Osteoblast (primary cell): ENCODE measurements around the gene ZNF74. TPM values are rescaled to one million over a fixed set of nuclear protein-coding genes. Genes with fewer than 3 reads are reported as not detected.

Experiments
- DNase-seq: peaks from one replicate; pipeline ENCODE4 v3.0.0; 2011; ENCODE audit warnings: low spot score, mixed read lengths; ENCODE audit not compliant: insufficient read length; ENCODE audit errors: missing footprints
- H2AFZ ChIP-seq: 2 replicates; pipeline ENCODE4 v1.6.0; 2011; ENCODE audit warnings: mild to moderate bottlenecking, low read length
- H3K27ac ChIP-seq: 2 replicates; pipeline ENCODE4 v1.5.1; 2011; ENCODE audit warnings: mild to moderate bottlenecking, low read depth, low read length, moderate library complexity
- H3K27me3 ChIP-seq: 2 replicates; pipeline ENCODE4 v1.6.0; 2012; ENCODE audit warnings: mild to moderate bottlenecking, control low read depth, inconsistent platforms, low read length, moderate library complexity; ENCODE audit not compliant: insufficient read depth
- H3K36me3 ChIP-seq: 2 replicates; pipeline ENCODE4 v1.5.1; 2011; ENCODE audit warnings: mild to moderate bottlenecking, low read length, control low read depth, moderate library complexity; ENCODE audit not compliant: insufficient read depth
- H3K4me1 ChIP-seq: 2 replicates; pipeline ENCODE4 v1.5.1; 2011; ENCODE audit warnings: mild to moderate bottlenecking, low read length, control low read depth, moderate library complexity; ENCODE audit not compliant: insufficient read depth
- H3K4me2 ChIP-seq: 2 replicates; pipeline ENCODE4 v1.6.0; 2011; ENCODE audit warnings: mild to moderate bottlenecking, low read length; ENCODE audit not compliant: insufficient read depth
- H3K4me3 ChIP-seq: fragments of 200-600 bp; sonication (generic); 3 replicates; pipeline ENCODE4 v1.5.1; 2012; ENCODE audit warnings: mild to moderate bottlenecking, low read length, inconsistent platforms; ENCODE audit not compliant: insufficient read depth
- H3K79me2 ChIP-seq: 2 replicates; pipeline ENCODE4 v1.6.0; 2012; ENCODE audit warnings: mild to moderate bottlenecking, low read length, control low read depth, inconsistent platforms; ENCODE audit not compliant: insufficient read depth
- H3K9me3 ChIP-seq: 2 replicates; pipeline ENCODE4 v1.5.1; 2011; ENCODE audit warnings: low read depth, low read length, control low read depth
- H4K20me1 ChIP-seq: 2 replicates; pipeline ENCODE4 v1.6.0; 2012; ENCODE audit warnings: mild to moderate bottlenecking, low read length, control low read depth; ENCODE audit not compliant: insufficient read depth
- total RNA-seq: library from RNA; depleted of rRNA; stranded (reverse); fragments of >200 nt; gene quantifications from 2 replicates; pipeline ENCODE4 v1.2.3, GENCODE V29; 2012
- TF ChIP-seq, protein P1 (sequence below): IDR thresholded peaks from 2 replicates; pipeline ENCODE4 v1.5.1; 2011; ENCODE audit warnings: mild to moderate bottlenecking, low read depth, low read length, moderate library complexity; ENCODE audit errors: extremely low read depth

The ZNF74 gene
- total RNA-seq, 1 donor, result 13.8 TPM

GRCh38 chr22:20434264-20434751 is 40.4 kb downstream of the ZNF74 start:
- TF ChIP-seq, protein P1, sequence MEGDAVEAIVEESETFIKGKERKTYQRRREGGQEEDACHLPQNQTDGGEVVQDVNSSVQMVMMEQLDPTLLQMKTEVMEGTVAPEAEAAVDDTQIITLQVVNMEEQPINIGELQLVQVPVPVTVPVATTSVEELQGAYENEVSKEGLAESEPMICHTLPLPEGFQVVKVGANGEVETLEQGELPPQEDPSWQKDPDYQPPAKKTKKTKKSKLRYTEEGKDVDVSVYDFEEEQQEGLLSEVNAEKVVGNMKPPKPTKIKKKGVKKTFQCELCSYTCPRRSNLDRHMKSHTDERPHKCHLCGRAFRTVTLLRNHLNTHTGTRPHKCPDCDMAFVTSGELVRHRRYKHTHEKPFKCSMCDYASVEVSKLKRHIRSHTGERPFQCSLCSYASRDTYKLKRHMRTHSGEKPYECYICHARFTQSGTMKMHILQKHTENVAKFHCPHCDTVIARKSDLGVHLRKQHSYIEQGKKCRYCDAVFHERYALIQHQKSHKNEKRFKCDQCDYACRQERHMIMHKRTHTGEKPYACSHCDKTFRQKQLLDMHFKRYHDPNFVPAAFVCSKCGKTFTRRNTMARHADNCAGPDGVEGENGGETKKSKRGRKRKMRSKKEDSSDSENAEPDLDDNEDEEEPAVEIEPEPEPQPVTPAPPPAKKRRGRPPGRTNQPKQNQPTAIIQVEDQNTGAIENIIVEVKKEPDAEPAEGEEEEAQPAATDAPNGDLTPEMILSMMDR, result no peak
- no peak overlapping the region for H3K4me3 ChIP-seq
- H4K20me1 ChIP-seq, result peaks cover 60% of the 10 kb centered on the region
- H3K9me3 ChIP-seq, result no peaks in the 10 kb centered on the region
- H3K4me2 ChIP-seq, result no peak overlapping the region
- H2AFZ ChIP-seq, result no peak overlapping the region
- DNase-seq, result peak; percentile 81
- no peak overlapping the region for H3K27ac ChIP-seq
- peaks cover 24% of the 10 kb centered on the region for H3K4me1 ChIP-seq
- H3K27me3 ChIP-seq, result no peaks in the 10 kb centered on the region
- peaks cover 67% of the 10 kb centered on the region for H3K79me2 ChIP-seq
- H3K36me3 ChIP-seq, result peaks cover 6% of the 10 kb centered on the region

- TF ChIP-seq, protein P1, result no peak
- H3K9me3 ChIP-seq, result no peaks in the 10 kb centered on the region
- no peak overlapping the region for H3K4me3 ChIP-seq
- peak; percentile 90 for DNase-seq
- H3K4me2 ChIP-seq, result no peak overlapping the region
- no peak overlapping the region for H3K27ac ChIP-seq
- no peaks in the 10 kb centered on the region for H3K27me3 ChIP-seq
- H3K36me3 ChIP-seq, result peaks cover 4% of the 10 kb centered on the region
- H3K79me2 ChIP-seq, result peaks cover 64% of the 10 kb centered on the region
- no peak overlapping the region for H2AFZ ChIP-seq
- peaks cover 25% of the 10 kb centered on the region for H3K4me1 ChIP-seq
- peaks cover 63% of the 10 kb centered on the region for H4K20me1 ChIP-seq
Observed at GRCh38 chr22:20434773-20435172, 40.8 kb downstream of the ZNF74 start.

- Histone ChIP-seq H3K4me1 (peaks cover 25% of the 10 kb centered on the region), H3K36me3 (no peaks in the 10 kb centered on the region), H4K20me1 (peaks cover 56% of the 10 kb centered on the region), H3K9me3 (no peaks in the 10 kb centered on the region), H3K27ac (peak overlapping the region; percentile 39), H3K4me2 (peak overlapping the region; percentile 88), H3K79me2 (peaks cover 57% of the 10 kb centered on the region), H3K4me3 (peak overlapping the region; percentile 95), H2AFZ (no peak overlapping the region), H3K27me3 (no peaks in the 10 kb centered on the region)
- TF ChIP-seq, protein P1, result no peak
- DNase-seq, result peak; percentile 89
Observed at GRCh38 chr22:20435436-20436306, 41.7 kb downstream of the ZNF74 start.

- TF ChIP-seq, protein P1, result no peak
- Histone ChIP-seq H3K36me3 (no peaks in the 10 kb centered on the region), H3K27ac (peak overlapping the region; percentile 61), H3K4me2 (peak overlapping the region; percentile 88), H3K9me3 (no peaks in the 10 kb centered on the region), H3K4me3 (peak overlapping the region; percentile 95), H3K4me1 (peaks cover 25% of the 10 kb centered on the region), H3K27me3 (no peaks in the 10 kb centered on the region), H2AFZ (no peak overlapping the region), H4K20me1 (peaks cover 50% of the 10 kb centered on the region), H3K79me2 (peaks cover 50% of the 10 kb centered on the region)
- peak; percentile 99 for DNase-seq
Observed at GRCh38 chr22:20436307-20436767, 42.4 kb downstream of the ZNF74 start.
